Kidney epithelial cell (primary cell): ENCODE results near the gene CFAP99. TPM values are rescaled to one million over a fixed set of nuclear protein-coding genes. Genes with fewer than 3 reads are reported as not detected.

ENCODE experiments used
- DNase-seq: peaks from one replicate; pipeline ENCODE4 v3.0.0-alpha.2; 2010; ENCODE audit warnings: low read depth
- H3K27me3 ChIP-seq: 2 replicates; pipeline ENCODE4 v1.6.0; 2011; ENCODE audit warnings: low read length; ENCODE audit not compliant: control insufficient read depth, insufficient read depth
- H3K36me3 ChIP-seq: 2 replicates; pipeline ENCODE4 v1.5.1; 2011; ENCODE audit warnings: low read length; ENCODE audit not compliant: control insufficient read depth, insufficient read depth
- H3K4me3 ChIP-seq: 2 replicates; pipeline ENCODE4 v1.5.1; 2011; ENCODE audit warnings: low read depth, mild to moderate bottlenecking, control low read depth, low read length
- CTCF ChIP-seq: IDR thresholded peaks from 2 replicates; pipeline ENCODE4 v1.5.1; 2011; ENCODE audit warnings: mild to moderate bottlenecking, moderate library complexity, low read length, control low read depth, inconsistent platforms; ENCODE audit not compliant: insufficient read depth, poor library complexity, severe bottlenecking
- total RNA-seq: library from RNA; depleted of rRNA; stranded (reverse); fragments of >200 nt; gene quantifications from 2 replicates; pipeline ENCODE4 v1.2.3, GENCODE V29; 2015

The CFAP99 gene
- total RNA-seq, 1 donor from 2014 or later, result not detected

DNA sequence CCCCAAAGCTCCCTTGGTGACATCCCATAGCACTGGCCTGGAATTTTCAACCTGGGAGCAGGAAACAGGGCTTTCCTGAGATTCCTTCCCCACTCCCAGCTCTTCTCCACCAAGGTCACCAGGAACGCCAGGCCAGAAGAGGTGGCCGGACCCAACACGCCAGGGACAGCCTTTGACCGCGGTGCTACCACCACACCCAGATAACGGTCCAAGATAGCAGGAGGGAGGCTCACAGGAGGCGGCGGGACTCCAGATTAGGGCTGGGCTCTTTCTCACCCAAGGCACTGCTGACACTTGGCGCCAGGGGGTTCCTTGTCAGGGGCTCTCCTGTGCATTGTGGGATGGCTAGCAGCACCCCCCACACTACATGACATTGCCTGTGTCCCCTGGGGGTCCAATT is 23.2 kb upstream of the CFAP99 start:
- H3K27me3 ChIP-seq, result peaks cover 19% of the 10 kb centered on the region

GRCh38 chr4:2396781-2397368 is 21.9 kb upstream of the CFAP99 start:
- no peak for DNase-seq
- TF ChIP-seq CTCF, result no peak
- Histone ChIP-seq H3K4me3 (no peak overlapping the region), H3K27me3 (peaks cover 21% of the 10 kb centered on the region), H3K36me3 (no peaks in the 10 kb centered on the region)

More for the DNA sequence above, 23.2 kb upstream of the CFAP99 start:
- DNase-seq, result no peak
- no peaks in the 10 kb centered on the region for H3K36me3 ChIP-seq
- TF ChIP-seq CTCF, result no peak
- H3K4me3 ChIP-seq, result no peak overlapping the region

- no peak for TF ChIP-seq CTCF
- H3K27me3 ChIP-seq, result peaks cover 28% of the 10 kb centered on the region
These were observed 21.0 kb upstream of the CFAP99 start for GRCh38 chr4:2397596-2398379.

DNA sequence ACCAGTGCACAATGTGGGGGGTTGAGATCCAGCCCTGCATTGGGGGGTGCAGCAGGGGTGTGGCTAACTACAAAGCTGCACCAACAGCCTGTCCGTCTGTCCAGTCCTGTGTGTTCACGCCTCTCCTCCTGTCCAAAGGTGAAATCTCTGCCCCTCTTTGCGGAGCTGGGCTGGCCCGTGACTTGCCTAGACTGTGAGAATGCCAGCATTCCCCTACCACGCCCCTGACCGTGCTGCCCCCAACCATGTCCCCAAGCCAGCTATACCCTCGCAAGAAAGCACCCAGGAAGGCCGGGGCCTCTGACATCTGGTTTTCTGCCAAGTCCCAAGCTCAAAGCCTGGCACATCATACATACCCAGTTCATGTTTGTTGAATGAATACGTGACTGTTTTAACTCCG is 19.5 kb upstream of the CFAP99 start:
- H3K4me3 ChIP-seq, result no peak overlapping the region
- peaks cover 32% of the 10 kb centered on the region for H3K27me3 ChIP-seq
- DNase-seq, result no peak
- TF ChIP-seq CTCF, result no peak
- H3K36me3 ChIP-seq, result no peaks in the 10 kb centered on the region

More at GRCh38 chr4:2397596-2398379, 21.0 kb upstream of the CFAP99 start:
- no peaks in the 10 kb centered on the region for H3K36me3 ChIP-seq
- no peak overlapping the region for H3K4me3 ChIP-seq
- no peak for DNase-seq

DNA sequence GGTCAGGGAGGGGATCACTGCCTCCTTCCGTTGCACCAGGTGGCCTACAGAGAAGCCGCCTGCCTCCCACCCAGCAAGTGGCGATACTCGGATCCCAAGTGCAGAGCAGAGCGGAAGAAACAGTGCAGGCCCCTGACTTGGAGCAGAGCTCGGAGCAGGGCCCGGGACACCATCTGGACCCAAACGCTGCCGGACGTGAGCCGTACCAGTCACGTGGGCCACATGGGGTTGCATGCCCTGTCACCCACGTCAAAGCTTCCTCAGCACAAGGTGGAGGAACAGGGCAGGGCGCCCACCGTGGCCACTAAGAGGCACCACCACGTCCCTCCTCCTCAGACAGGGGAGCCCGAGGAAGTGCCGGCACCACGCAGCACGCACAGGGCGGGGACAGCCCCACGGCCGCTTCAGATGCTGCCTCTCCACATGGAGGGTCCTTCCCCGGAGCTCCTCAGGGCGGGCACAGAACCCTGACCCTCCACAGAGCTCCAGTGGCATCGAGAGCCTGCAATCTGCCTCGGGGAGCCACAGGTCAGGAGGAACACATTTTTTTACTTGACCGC is 19.0 kb upstream of the CFAP99 start:
- no peak overlapping the region for H3K4me3 ChIP-seq
- DNase-seq, result no peak
- TF ChIP-seq CTCF, result no peak
- H3K27me3 ChIP-seq, result peaks cover 27% of the 10 kb centered on the region
- H3K36me3 ChIP-seq, result no peaks in the 10 kb centered on the region
